ENCODE data around the gene IL1RAPL2. TPM values are rescaled to one million over a fixed set of nuclear protein-coding genes. Genes with fewer than 3 reads are reported as not detected.

Gene IL1RAPL2
- total RNA-seq, 2 experiments from 2014 or later: not detected

DNA sequence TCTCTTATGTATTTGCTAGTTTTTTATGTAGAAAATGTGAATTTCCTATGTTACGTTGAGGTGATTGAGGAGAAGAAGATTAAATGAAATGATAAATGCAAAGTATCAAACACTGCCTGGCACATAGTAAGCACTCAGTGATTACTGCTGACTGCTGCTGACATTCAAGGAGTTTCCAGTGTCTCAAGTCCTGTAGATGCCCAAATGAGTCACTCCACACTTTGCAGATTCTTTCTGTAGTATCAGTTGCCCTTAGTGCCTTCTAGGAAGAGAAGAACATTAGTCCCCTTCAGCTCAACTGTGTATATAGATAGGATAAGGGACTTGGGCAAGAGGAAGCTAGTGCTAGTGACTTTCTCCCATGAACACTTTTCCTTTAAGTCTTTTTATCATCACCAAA, 895.0 kb downstream of the IL1RAPL2 start:
- DNase-seq: no peak
- Mint-ChIP-seq H3K9me3 (no peaks in the 10 kb centered on the region), H3K4me1 (no peaks in the 10 kb centered on the region), H3K27me3 (no peaks in the 10 kb centered on the region), H3K4me3 (no peak overlapping the region), H3K27ac (no peak overlapping the region), H3K36me3 (ENCODE audit: low read depth) (no peaks in the 10 kb centered on the region)
- ChIA-PET CTCF (no interaction called here), POLR2A (no interaction called here)

DNA sequence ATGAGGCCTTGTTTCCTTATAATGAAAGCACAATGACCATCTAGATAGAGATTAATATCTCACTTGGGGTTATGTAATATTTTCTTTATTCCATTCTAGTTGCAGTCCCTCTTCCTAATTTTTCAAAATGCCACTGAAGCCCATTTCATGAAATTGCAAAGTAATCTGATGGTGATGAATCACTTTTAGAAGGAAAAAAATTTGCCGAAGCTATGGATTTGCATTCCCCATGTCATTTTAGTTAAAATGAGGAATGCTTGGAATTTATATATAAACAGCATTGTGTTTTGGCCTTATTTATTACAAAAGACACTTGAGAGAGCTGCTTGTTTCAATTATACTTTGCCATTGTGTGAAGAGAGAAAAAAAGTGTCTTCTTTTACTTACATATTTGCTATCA, 896.2 kb downstream of the IL1RAPL2 start:
- no peaks in the 10 kb centered on the region for H3K9me3 Mint-ChIP-seq
- POLR2A ChIA-PET: no interaction called here

DNA sequence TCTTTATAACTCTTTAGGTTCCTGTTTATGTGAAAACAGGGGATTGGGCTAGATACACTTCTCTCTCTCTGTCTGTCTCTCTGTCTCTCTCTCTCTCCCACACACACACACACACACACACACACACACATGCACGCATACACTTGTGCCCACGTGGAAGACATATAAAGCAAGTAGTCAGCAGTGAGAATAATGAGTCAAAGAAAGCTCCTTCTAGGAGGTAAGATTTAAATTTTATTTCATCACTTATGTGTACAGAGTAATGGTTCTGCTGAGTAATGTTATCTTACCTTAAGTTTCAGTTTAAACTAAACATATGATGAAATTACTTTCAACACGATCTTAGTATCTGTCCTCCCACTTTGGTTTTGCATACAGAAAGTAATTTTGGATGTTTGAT, 897.5 kb downstream of the IL1RAPL2 start:
- Mint-ChIP-seq H3K9me3 (no peaks in the 10 kb centered on the region), H3K27me3 (no peaks in the 10 kb centered on the region), H3K4me3 (no peak overlapping the region), H3K27ac (no peak overlapping the region), H3K36me3 (ENCODE audit: low read depth) (no peaks in the 10 kb centered on the region), H3K4me1 (no peaks in the 10 kb centered on the region)
- ChIA-PET POLR2A (no interaction called here), CTCF (no interaction called here)
- no peak for DNase-seq

More for the DNA sequence above, 896.2 kb downstream of the IL1RAPL2 start:
- Mint-ChIP-seq H3K27ac (no peak overlapping the region), H3K27me3 (no peaks in the 10 kb centered on the region), H3K36me3 (ENCODE audit: low read depth) (no peaks in the 10 kb centered on the region), H3K4me3 (no peak overlapping the region), H3K4me1 (no peaks in the 10 kb centered on the region)
- CTCF ChIA-PET: no interaction called here
- DNase-seq: no peak

DNA sequence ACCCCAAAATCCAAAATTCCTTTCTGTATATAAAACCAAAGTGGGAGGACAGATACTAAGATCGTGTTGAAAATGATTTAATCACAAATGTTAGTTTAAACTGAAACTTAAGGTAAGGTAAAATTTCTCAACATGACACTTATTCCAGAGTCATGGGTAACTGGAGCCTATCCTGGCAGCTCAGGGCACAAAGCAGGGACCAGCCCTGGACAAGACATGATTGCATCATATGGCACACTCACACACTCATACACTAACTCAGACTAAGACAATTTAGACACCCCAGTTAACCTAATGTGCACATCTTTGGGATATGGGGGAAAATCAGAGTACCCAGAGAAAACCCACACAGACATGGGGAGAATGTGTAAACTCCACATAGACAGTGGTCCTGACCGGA, 898.6 kb downstream of the IL1RAPL2 start:
- Mint-ChIP-seq H3K36me3 (ENCODE audit: low read depth) (no peaks in the 10 kb centered on the region), H3K27me3 (no peaks in the 10 kb centered on the region), H3K4me1 (no peaks in the 10 kb centered on the region), H3K27ac (no peak overlapping the region), H3K4me3 (no peak overlapping the region), H3K9me3 (no peaks in the 10 kb centered on the region)
- ChIA-PET POLR2A (no interaction called here), CTCF (no interaction called here)
- no peak for DNase-seq

DNA sequence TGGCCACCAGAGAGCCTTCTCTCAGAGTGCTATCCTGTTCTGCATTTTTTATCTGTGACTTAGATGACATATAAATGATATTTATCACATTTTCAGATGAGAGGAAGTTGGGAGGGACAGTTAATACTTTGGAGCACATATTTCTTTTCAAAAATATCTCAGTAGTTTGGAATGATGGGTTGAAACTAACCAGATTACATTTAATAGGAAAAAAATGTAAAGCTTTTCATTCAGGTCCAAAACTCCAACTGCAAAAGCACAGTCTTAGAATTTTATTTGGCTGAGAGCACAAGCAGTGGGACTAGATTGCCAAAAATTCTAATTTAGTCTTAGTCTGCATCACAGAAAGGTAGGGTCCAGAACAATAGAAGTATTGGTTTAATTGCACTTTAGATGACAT, 902.7 kb downstream of the IL1RAPL2 start:
- ChIA-PET POLR2A (no interaction called here), CTCF (no interaction called here)
- Mint-ChIP-seq H3K4me3 (no peak overlapping the region), H3K36me3 (ENCODE audit: low read depth) (no peaks in the 10 kb centered on the region), H3K4me1 (no peaks in the 10 kb centered on the region), H3K27ac (no peak overlapping the region), H3K27me3 (no peaks in the 10 kb centered on the region), H3K9me3 (no peaks in the 10 kb centered on the region)
- no peak for DNase-seq

DNA sequence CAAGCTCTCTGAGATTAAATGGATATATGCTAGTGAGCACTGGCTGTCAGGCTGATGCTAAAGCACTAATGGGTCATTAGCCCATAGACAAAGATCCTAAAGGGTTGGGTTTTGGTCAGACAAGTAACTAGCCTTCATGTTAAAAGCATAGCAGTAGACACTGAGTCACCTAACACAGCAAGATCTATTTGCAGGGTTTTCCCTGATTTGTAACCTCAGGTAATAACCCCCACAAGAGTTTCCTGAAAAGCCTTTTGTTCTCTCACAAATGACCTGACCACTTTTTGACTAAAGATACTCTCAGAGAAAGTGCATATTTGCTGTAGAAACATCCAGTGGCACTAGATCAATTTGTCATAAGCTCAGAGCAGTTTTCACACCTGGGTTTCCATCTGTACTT, 905.6 kb downstream of the IL1RAPL2 start:
- H3K27me3 Mint-ChIP-seq: no peaks in the 10 kb centered on the region
- H3K9me3 Mint-ChIP-seq: no peaks in the 10 kb centered on the region
- no peak overlapping the region for H3K27ac Mint-ChIP-seq
- ChIA-PET POLR2A (no interaction called here), CTCF (no interaction called here)
- no peak overlapping the region for H3K4me3 Mint-ChIP-seq
- DNase-seq: no peak
- no peaks in the 10 kb centered on the region for H3K4me1 Mint-ChIP-seq
- no peaks in the 10 kb centered on the region for H3K36me3 Mint-ChIP-seq (ENCODE audit: low read depth)

DNA sequence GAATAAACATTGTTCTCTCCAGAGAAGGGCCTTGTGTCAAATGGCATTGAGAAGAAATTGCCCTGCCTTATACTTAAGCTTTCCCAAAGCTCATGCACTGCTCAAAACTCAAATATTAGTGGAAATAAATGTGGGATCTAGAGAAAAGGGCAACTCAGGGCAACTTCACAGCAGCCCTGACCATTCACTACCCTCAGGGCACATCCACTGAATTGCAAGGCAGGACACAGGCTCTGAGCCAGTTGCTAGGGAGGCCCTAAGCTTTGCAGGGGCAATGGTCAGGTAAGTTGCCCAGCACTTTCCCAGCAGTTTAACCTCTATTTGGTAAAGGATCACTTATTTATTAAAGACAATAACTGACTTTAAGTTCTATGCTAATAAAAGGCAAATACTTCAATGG, 909.8 kb downstream of the IL1RAPL2 start:
- Mint-ChIP-seq H3K4me3 (no peak overlapping the region), H3K4me1 (no peaks in the 10 kb centered on the region), H3K36me3 (ENCODE audit: low read depth) (no peaks in the 10 kb centered on the region), H3K9me3 (no peaks in the 10 kb centered on the region), H3K27ac (no peak overlapping the region), H3K27me3 (no peaks in the 10 kb centered on the region)
- CTCF ChIA-PET: no interaction called here
- DNase-seq: no peak
- POLR2A ChIA-PET: no interaction called here

DNA sequence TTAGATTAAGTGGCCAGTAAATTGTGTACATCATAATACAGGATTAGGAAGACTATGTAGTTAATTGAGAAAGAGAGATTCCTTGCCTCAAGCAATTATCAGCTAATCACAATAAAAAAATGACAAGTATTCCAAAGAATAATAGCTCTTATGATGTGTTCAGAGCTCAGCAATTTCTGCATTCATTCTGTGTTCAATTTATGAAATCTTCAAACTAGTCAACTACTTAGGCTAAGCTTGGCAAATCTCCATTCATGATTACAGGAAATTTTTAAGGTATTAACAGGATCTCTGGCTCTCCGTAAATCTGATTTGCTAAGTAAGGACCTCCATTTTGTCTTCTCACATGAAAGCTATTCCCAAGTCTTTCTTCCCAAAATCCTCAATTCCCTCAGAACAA, 911.4 kb downstream of the IL1RAPL2 start:
- ChIA-PET POLR2A (no interaction called here), CTCF (no interaction called here)
- Mint-ChIP-seq H3K9me3 (no peaks in the 10 kb centered on the region), H3K4me1 (no peaks in the 10 kb centered on the region), H3K27me3 (no peaks in the 10 kb centered on the region), H3K4me3 (no peak overlapping the region), H3K36me3 (ENCODE audit: low read depth) (no peaks in the 10 kb centered on the region), H3K27ac (no peak overlapping the region)
- DNase-seq: no peak

DNA sequence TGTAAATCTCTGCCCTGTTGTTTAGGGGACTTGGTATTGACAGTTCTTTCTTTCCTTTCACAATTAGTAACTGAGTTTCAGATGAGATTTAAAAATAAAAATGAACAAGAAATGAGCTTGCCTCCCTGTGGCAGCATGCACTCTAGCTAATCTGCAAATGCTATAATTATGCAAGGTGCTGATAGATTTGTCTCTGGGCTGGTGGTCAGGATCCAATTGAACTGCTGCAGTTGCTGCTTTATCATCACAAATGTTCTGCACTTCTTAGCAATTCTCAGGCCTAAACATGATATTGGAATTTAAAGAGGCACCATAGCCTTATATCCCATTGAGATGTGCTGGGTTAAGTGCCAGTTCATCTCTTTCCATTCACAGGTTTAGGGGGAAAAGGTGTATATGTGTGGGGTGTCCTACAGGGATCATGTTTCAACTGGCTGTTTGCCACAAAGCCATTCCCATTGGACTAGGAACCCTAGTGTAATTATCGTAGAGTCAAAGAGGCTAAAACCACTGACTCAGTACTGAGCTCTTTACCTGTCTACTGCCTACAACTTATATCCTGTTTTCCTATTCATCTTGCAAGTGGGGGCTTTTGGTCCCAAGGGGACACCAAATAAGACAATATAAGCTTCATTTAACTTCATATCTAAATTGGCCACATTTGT, 914.8 kb downstream of the IL1RAPL2 start:
- no peak overlapping the region for H3K4me3 Mint-ChIP-seq
- CTCF ChIA-PET: no interaction called here
- H3K27ac Mint-ChIP-seq: no peak overlapping the region

DNA sequence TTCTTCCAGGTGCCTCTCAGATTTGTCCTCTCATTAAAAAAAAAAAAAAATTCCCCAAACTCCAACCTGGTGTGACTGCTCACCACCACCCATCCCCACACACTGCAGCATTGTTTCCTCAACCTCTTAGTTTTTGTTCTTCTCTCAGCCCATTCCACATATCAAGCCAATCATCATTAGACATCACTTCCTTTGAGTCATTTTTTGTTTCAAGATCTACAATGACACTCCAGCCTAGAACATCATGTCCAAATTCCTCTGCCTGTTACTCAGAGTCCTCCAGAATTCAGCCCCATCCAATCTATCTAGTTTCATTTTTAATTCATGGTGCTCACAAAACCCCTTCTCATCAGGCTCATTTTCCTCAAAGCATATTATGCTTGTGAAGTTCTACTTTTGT, 917.0 kb downstream of the IL1RAPL2 start:
- Mint-ChIP-seq H3K9me3 (peaks cover 2% of the 10 kb centered on the region), H3K27me3 (no peaks in the 10 kb centered on the region)

More for the DNA sequence above, 914.8 kb downstream of the IL1RAPL2 start:
- no peak for DNase-seq
- Mint-ChIP-seq H3K36me3 (ENCODE audit: low read depth) (no peaks in the 10 kb centered on the region), H3K27me3 (no peaks in the 10 kb centered on the region), H3K4me1 (no peaks in the 10 kb centered on the region), H3K9me3 (peaks cover 2% of the 10 kb centered on the region)
- POLR2A ChIA-PET: no interaction called here

DNA sequence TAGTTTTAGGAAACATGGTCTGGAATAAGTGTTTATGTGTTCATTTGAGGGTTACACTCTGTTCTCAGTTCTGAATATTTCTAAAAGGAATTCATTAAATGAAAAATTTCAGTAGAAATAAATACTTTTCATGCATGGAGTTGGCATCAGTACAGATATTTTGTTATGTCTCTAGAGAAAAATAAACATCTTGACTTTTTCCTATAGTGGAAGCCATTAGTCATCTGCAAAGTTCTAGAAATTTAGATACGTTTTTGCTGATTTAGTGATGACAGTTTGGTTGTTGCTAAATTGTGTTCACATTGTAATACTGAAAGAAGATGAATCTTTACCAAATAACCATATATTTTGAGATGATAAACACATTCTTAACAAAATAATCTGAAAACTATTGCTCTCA, 922.7 kb downstream of the IL1RAPL2 start:
- H3K4me1 Mint-ChIP-seq: no peaks in the 10 kb centered on the region
- no peak for DNase-seq
- CTCF ChIA-PET: no interaction called here
- no peaks in the 10 kb centered on the region for H3K27me3 Mint-ChIP-seq
- H3K36me3 Mint-ChIP-seq (ENCODE audit: low read depth): no peaks in the 10 kb centered on the region
- no peaks in the 10 kb centered on the region for H3K9me3 Mint-ChIP-seq
- POLR2A ChIA-PET: no interaction called here
- no peak overlapping the region for H3K27ac Mint-ChIP-seq
- no peak overlapping the region for H3K4me3 Mint-ChIP-seq

More for the DNA sequence above, 917.0 kb downstream of the IL1RAPL2 start:
- DNase-seq: no peak
- Mint-ChIP-seq H3K4me3 (no peak overlapping the region), H3K4me1 (no peaks in the 10 kb centered on the region), H3K36me3 (ENCODE audit: low read depth) (no peaks in the 10 kb centered on the region), H3K27ac (no peak overlapping the region)
- CTCF ChIA-PET: no interaction called here
- POLR2A ChIA-PET: no interaction called here

DNA sequence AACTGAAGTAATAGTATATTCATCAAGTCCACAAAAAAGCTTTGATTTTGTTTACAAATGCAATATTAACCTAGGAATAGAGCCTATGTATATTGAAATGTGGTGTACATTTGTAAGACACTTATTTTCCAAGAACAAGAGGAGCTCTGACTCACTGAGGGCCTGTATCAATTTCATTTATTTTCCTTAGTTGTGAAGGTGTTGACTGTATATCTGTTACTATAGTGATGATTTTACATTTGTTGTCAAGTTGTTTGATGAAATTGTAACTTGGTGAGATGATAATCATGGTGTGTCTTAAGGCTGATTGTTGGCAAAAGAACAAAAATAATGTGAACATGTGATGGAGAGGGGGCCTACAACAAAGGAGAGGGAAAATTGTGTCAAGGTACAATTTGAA, 929.4 kb downstream of the IL1RAPL2 start:
- DNase-seq: no peak
- H3K36me3 Mint-ChIP-seq (ENCODE audit: low read depth): no peaks in the 10 kb centered on the region
- H3K4me1 Mint-ChIP-seq: no peaks in the 10 kb centered on the region
- no peaks in the 10 kb centered on the region for H3K27me3 Mint-ChIP-seq
- no peak overlapping the region for H3K4me3 Mint-ChIP-seq
- ChIA-PET CTCF (no interaction called here), POLR2A (no interaction called here)
- no peak overlapping the region for H3K27ac Mint-ChIP-seq
- peaks cover 2% of the 10 kb centered on the region for H3K9me3 Mint-ChIP-seq

DNA sequence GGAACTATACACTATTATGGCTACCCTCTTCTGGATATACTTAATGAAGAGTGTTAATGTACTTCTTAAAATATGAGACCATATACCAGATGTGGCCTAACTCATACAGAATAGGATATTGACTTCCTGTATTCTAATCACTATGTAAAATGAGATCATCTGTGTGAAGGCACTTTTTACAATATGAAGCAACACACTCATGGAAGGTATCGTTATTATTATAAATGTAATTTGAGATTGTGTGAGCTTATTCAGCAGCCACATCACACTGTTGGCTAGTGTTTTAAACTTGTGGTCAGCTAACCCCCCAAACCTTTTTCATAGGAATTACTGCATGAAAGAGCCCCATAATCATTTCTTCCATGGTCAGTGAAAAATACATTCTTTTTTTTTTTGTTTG, 936.3 kb downstream of the IL1RAPL2 start:
- H3K4me1 Mint-ChIP-seq: no peaks in the 10 kb centered on the region

DNA sequence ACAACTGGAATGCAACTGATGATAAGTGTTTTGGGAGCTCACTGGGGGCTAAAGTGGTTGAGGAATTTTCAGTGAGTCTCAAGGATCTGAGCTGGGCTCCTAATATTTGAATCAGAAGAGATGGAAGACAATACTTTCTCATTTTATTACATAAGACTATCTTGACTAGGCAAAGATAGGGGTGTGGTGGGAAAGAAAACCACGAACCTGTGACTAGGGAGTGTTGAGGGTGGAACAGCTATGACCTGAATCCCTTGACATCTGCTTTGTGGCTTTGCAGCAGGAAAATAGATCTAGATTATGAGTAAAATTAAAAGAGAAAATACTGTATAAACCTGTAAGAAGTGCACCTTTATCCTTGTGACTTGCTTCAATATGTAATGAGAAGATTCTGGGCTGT, 949.6 kb downstream of the IL1RAPL2 start:
- H3K27ac Mint-ChIP-seq: no peak overlapping the region
- H3K36me3 Mint-ChIP-seq (ENCODE audit: low read depth): no peaks in the 10 kb centered on the region
- ChIA-PET POLR2A (no interaction called here), CTCF (no interaction called here)
- no peaks in the 10 kb centered on the region for H3K9me3 Mint-ChIP-seq
- no peaks in the 10 kb centered on the region for H3K4me1 Mint-ChIP-seq
- H3K4me3 Mint-ChIP-seq: no peak overlapping the region
- H3K27me3 Mint-ChIP-seq: no peaks in the 10 kb centered on the region
- DNase-seq: no peak

More for the DNA sequence above, 936.3 kb downstream of the IL1RAPL2 start:
- Mint-ChIP-seq H3K4me3 (no peak overlapping the region), H3K27ac (no peak overlapping the region), H3K9me3 (peaks cover 2% of the 10 kb centered on the region), H3K36me3 (ENCODE audit: low read depth) (no peaks in the 10 kb centered on the region), H3K27me3 (no peaks in the 10 kb centered on the region)
- no peak for DNase-seq
- CTCF ChIA-PET: no interaction called here
- POLR2A ChIA-PET: no interaction called here

Measured in activated CD4-positive, alpha-beta T cell treated with anti-CD3 and anti-CD28 coated beads, Interleukin-2, amount 10 ng/mL, durations not matched to agents 7 days and 5 days (primary cell).